Activated T-cell treated with anti-CD3 and anti-CD28 coated beads, Interleukin-2, amount 50 U/mL, for 1 hour (primary cell): ENCODE measurements around the gene RBM20.
"Not testable (repeated sequence)": the region's sequence is repeated elsewhere in the genome, so short reads cannot be mapped to it uniquely, and the experiment has no call there.

Experiments used
- DNase-seq: peaks from one replicate; pipeline ENCODE4 v3.0.0-alpha.2; 2020

The RBM20 gene

DNA sequence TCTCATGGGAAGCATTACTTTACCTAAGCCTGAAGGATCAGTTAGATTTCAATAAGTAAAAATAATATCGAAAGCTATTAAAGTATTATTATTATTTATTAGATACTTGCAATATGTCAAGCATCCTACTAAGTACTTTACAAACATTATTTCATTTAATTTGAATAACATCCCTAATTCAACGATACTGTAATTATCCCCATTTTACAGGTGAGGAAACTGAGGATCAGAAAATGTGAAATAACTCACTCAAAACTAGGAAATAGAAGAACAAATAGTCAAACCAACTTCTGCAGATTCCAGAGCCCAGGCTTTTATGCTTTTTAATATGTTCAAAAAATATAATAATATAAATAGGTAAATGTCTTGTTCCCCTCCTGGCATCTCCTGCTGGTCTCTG, 217.3 kb downstream of the RBM20 start:
- no peak for DNase-seq

DNA sequence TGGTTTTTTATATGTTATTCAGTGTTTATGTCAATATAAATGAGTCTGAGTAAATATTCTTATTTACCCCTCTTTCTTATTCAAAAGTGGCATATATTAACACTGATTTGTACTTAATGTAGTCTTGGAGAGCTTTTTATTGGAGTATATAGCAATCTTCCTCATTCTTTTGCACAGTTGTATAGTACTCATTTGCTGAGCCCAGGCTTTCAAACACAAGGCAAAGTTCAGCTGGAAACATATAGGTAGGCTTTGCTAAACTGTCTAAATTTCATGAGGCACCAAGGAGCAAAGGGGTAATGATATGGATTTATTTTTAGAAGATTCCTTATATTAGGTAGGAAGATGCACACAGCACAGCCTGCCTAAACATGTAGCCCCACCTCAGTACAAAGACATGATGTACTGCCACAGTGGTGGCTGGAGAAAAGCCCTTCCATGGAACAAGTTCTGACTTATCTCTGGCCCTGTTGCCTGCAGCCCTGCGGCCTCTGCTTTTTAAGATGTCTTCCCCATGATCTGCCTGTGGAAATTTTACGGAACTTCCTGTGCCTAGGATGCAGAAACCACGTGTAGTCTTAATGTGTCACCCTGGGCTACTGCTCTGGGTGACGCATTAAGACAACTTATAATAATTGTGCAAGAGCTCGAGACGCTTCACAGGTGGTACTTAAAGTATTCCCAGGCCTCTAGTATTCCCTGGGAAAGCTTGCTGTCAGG, 218.0 kb downstream of the RBM20 start:
- DNase-seq = no peak

DNA sequence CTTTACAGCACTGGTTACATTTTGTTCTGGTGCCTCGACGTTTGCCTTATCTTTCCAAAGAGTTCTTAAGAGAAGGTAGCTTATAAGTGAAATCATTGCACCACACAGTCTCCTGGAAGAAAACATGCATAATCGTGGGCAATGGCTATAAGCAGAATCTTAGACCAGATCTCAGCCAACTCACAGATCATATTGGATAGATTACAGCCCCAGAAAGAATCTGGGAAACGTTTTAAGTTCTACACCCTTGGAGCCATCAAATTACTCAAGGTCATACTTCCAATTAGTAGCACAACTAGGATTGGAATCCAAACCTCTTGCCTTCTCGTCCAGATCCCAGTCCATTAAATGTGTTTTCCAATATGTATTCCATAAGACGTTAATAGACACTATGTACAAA, 218.8 kb downstream of the RBM20 start:
- DNase-seq = no peak

DNA sequence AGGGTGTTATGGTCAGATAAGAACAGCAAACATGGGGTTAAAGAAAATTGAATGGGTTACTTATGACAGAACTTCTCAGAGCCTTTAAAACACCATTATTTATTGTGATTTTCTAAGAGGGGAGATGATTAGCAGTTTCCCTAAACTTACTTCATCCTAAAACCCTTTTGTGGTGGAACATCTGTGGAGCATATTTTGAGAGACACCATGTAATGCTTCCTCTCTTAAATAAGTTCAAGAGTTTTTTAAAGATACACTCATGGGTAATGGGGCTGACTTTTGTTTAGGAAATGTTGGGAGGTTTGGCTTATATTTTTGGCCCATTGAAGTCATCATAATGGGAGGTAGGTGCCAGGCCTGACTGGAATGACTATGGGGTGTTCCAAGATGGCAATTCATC, 219.2 kb downstream of the RBM20 start:
- no peak for DNase-seq

DNA sequence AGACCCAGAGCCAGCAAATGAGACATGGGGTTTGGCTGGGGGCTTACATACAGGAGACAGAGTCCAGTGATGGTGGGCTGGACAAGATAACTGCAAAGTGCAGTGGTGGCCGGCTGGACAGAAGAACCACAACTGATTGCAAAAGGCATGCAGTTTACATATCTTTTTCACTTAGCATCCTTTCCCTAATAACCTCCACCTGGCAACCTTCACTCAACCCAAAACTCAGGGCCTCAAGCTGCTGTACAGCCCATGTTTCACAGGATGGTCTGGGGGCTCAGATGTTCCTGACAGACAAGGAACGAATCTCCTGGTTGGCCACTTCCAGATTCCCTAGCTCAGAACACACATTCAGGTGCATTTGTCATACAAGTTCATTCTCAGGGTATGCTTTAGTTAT, 219.8 kb downstream of the RBM20 start:
- DNase-seq = no peak

DNA sequence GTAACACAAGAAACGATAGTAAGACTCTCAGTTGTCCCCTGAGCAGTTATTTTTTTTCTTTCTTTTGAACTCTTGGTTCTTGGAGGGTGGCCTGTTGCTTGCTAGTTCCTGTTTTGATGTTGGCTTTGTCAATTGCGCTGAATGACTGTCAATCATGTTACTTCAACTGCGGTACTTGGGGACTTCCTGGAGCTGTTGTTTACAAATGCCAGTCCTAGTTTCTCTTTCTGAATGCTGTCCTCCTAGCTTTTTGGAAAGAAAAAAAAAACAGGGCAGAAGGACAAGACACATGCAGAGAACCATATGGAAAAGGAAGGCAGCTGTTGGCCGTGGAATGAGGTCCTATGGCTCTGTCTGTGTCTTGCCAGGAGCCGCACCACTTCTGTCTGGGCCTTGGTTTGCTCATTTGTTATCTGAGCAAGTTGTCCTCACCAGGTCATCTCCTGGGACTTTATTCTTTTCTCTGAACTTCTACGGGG, 220.6 kb downstream of the RBM20 start:
- DNase-seq = no peak

DNA sequence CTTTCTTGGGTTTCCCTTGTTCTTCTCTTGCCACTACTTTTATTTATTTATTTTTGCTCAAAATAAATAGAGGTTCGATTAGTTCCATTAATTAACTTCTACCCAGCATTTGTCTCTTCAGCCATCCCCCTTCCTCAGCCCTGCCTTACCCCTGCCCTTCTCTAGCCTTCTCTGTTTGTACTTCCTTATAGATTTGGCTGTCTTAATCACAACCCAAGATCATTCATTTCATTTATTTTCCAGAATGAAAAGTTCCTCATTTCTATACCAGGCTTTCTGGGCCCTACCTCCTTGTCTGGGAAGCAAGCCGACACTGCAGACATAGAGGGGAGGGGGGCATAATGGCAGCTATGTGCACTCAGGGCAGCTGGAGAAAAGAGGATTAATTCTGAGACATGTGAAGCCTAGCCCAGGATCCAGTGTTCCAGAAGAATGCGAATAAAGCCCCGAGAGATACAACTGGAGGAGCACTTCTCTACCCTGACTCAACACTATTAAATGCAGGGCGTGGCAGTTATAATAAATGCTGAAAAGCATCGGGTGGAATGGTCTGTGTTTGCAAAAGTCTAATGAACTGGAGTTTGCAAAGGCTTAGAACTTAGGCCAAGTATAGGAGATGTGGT, 221.2 kb downstream of the RBM20 start:
- DNase-seq = no peak

DNA sequence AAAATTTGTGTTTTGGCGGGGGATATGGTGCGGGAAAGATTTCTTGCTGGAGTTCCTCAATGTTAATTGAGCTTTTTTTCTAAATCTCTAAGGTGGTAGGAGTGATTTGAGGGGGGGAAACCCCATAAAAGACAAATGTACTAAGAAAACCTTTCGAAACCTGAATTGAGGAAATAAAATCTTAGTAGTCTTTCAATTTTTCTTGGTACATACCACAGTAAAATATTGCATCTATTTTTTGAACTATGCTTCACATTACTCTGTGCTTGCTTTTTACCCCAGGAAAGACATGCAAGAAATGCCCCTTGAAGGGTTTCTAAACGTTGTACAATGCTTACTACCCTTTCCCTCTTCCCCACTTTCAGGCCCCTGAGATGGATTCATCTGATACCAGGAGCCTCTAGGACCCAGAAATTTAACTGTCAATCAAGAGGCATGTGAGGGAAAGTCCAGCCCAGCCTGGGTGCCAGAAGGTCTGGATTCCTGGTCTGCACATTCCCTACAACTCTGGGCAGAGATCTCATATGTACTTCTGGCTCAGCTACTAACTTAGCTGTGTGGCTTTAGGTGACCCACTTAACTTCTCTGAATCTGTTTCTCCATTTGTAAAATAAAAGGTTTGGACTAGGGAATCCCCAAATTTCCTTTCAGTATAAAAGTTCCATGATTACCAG, 221.8 kb downstream of the RBM20 start:
- DNase-seq = no peak

DNA sequence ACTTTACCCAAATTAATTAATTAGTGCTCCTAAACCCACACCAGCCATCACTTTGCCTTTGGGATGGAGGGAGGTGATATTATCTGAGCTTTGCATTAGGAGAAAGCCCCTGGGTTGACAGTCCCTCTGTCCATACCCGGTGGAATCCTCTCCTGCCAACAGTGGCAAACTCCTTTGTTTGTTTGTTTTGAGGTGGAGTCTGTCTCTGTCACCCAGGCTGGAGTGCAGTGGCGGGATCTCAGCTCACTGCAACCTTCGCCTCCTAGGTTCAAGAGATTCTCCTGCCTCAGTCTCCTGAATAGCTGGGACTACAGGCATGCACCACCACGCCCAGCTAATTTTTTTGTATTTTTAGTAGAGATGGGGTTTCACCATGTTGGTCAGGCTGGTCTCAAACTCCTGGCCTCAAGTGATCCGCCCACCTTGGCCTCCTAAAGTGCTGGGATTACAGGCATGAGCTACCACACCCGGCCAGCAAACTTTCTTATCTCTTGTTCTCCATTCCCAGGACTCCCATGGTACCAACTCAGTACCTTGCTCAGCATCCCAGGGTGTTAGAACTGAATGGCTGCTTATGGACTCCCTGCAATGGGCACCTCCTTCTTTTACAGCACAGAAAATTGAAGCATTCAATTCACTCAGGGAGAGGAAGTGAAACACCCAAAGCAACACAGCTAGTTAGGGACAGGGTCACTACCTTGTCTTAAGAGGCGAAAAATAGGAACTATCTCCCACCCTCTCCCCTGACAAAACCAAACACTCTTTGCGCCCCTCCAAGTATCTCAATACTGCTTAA, 223.1 kb downstream of the RBM20 start:
- not testable (repeated sequence) for DNase-seq

DNA sequence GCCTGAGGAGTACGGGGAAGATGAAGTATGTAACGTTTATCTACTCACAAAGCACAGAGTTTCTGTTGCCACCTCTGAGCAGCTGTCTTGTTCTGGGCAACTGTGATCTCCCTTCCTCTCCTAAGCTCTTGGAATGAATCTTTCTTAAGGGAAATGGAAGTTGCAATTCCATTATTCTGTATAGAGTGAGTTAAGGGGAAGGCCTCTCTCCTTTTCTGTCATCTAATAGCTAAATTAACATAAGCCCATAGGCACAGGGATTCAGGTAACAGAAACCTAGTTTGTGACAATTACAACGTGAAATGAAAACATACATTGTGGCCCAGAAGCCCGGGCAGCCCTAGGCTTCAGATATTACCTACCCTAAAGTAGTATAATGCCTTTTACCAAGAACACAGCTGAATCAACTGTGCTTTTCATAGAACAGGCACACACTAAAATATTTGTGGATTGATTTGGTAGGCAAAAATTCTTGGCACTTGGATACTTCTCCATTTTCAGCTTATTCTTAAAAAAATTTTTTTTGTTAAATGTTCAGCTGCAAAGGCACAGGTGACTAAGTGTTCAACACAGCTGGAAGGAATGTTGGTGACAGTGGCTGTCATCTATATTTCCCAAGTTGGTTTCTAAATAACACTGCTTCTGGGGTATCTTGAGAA, 223.8 kb downstream of the RBM20 start:
- DNase-seq = no peak

DNA sequence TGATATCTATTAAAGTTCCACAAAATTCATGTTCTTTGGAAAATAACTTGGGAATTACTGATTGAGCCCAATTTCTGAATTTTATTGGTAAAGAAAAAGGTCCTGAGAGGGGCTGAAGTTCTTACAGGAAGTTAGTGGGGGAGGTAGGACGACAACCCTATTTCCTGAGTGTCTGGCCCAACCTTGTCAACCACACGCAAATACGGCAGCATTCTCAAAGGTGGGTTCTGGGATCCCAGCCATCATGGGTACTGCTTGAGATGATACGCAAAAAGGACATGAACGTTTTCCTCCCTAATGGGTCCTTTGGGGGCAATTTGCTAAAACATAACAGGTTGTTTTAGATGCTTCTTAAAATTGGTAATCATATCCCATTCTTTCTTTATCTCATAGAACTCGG, 224.8 kb downstream of the RBM20 start:
- DNase-seq = peak; percentile 54

DNA sequence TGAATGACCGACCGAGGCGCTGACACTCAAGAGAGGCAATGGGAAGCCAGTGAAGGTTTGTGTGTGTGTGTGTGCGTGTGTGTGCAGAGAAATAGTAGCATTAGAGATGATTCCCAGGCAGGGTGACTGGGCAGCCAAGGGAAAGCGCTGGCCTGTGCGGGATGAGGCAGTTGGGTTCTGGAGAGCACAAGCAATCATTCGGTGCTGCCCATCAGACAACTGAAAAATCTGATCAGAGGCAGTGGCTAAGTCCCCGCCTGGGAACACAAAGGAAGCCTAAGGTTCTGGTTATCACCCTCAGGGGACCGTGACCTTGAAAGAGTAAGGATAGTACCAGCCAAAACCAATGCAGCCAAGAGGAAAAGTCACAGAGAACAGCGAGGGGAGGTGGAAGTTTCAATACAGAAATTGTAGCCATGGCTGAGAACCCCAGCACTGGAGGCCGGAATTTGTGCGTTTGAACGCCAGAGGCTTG, 226.7 kb downstream of the RBM20 start:
- DNase-seq = no peak

DNA sequence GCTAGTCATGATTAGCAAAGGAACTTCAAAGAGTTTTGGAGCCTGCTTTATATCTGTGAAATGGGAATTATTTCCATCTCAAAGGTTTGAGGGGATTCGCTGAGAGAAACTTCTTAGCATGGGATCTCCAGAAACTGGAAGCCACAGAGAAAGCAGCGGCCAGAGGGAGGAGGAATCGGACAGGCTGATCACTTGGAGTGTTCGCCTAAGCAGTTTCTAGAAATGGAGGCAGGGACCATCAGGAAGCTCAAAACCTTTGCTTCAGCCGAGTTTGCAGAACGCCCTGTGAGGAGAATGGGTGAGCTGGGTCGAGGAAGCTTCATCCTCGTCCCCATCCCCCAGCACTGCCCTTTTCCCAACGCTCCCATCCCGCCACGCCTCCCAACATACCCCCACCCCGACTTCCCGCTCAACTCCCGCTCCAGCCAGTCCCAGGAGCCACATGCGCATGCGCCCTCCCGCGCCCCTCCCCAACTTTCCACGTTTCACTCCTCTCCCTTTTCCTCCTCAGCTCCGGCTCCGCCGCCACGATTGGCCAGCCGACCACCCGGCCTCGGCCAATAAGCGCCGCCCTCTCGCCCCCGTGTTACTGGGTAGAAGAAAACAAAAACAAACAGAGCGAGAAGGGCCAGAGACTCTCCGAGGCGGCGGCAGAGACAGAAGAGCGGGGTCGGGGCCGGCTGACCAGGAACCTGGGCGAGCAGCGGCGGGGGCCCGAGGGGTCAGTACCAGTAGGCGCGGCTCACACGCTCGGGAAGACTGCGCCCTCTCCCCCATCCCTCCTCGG, 227.4 kb downstream of the RBM20 start, which contains the start of gene PDCD4:
TSS of gene PDCD4 (plus strand) at position 631 of the 787 bp plus-strand sequence. CDS start 4,100 bp downstream, outside the sequence.
- DNase-seq = peak; percentile 94

DNA sequence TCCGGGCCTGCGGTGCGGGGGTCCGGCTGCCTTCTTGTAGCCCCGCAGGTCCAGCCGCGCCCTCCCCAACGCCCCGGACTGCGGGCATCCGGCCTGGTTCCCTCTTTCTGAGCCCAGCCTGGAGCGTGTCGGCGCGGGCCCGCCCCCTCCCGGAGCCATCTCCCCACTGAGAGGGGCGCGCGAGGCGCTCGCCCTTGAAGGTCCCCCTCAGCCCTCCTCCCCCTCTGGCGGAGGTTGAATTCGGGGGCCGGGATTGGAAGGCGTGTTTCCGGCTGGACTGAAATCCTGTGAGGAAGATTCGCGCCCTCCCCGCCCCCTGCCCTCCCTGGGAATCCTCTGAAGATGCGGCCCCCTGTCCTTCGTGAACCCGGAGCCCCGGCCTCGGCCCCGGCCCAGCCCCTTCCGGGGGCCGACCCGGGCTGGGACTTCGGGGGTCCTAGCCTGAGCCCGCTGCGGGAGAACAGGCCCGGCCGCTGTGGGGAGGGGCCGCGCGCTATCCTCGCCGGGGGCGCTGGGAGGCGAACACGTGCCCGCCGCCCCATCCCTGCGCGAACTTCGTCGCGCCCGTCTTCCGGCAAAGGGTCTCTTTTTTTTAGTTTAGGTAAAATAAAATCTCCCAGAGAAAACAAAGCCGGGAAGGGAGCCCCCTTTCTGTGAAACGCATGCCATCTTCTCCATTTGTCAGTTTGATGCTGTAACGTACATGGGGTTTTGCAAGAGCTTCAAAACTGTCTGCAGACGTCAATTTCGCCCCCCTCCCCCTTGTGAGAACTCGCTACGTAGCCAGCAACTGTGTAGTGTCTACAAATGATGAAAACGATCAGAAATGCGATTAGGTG, 228.2 kb downstream of the RBM20 start:
- DNase-seq = peak; percentile 79

DNA sequence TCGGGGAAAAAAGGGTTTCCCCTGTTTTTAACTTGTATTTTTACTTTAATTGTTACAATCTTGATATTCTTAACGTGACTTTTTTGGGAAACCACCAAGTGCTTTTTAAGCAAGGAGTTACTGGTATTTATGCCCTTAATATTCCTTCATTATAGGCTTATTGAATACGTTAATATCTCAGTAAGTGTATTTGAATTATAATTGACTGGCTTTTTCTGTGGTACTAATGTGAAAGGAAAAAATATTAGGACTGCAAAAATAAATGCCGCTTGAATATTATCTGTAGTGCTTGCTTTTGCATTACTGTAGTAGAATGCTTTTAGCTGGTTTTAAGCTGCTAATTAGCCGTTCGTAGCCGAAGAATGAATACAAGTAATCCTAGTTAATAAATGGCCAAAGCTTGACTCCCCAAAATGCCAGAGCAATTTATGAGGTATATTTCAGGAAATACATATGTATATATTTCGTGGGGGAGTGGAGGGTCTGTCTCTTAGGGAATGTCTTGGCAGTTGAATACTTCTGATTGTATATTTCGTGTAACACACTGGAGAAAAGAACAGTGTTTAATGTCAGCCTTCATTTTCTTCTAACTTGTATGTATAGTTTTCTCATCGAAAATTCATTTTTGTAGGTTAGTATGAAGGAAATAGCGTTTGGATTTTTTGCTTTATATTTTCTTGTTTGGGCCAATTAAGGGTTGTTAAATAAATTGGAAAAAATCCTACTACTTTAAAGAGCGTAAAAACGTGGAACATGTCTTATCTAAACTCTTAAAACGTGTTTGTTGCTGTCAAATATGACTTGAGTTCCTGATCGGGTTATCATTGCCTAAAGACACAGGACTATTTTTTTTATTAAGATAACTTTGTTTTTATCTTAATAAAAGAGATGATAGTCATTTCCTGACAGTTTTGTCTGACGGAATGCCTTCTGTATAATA, 229.1 kb downstream of the RBM20 start:
- DNase-seq = no peak

DNA sequence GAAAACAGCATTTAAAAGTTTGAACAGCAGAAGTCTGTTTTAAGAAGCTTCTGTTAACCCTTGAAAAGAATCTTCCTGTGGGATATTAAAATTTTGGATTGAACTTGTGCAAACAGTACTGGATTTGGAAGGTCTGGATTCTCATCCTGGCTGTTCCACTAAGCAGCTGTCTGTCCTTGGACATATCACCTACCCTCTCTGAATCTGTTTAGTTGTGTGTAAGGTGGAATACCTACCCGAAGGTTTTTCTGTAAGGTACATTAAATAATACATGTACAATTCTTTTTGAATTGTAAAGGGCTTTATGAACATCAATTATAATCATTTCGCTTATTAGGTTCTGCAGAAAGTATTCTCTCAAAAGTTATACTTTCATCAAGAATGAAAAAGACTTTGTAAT, 229.8 kb downstream of the RBM20 start:
- no peak for DNase-seq

DNA sequence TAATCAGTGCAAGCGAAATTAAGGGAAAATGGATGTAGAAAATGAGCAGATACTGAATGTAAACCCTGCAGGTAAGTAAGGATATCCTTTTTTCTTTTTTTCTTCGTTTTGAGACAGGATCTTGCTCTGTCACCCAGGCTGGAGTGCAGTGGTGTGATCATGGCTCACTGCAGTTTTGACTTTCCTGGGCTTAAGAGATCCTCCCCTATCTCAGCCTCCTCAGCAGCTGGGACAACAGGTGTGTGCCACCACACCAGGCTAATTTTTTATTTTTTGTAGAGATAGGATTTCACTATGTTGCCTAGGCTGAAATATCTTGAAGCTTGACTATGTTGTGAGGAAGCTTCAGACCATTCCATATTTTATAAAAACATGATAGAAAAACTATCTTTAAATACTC, 231.9 kb downstream of the RBM20 start:
- DNase-seq = no peak

DNA sequence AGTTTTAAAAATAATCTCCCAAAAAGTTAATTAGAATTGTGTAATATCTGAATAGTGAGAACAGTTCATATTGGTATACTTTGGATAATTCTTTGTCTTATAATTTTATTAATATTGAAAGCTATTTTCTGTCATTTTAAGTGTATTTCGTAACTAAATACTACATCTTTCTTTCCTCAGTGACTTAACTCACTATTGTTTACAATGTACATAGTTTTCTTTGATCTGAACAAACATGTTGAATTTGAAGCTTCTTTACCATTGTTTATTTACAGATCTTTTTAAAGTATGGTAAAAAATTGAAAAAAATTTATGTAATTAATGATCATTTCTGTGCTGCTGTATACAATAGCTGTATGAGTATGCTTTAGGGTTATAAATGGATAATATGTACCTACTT, 232.7 kb downstream of the RBM20 start:
- no peak for DNase-seq

DNA sequence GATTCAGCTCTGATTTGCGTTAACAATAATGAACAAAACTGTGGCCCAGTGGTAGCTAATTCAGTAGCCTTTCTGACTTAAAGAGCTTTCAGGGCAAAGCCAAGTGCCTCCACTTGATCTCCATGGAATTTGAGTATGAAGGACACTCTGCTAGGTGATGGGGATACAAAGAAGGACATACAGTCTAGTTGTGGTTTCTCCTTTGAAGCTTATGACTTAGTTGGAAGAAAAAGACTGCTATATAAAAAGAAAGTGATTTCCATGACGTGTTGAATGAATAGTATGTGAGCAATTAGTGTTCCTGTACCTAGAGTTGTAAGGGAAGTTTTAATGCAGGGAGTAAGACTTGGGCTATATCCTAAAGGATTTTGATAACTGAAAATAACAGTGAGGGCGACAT, 235.9 kb downstream of the RBM20 start:
- no peak for DNase-seq

DNA sequence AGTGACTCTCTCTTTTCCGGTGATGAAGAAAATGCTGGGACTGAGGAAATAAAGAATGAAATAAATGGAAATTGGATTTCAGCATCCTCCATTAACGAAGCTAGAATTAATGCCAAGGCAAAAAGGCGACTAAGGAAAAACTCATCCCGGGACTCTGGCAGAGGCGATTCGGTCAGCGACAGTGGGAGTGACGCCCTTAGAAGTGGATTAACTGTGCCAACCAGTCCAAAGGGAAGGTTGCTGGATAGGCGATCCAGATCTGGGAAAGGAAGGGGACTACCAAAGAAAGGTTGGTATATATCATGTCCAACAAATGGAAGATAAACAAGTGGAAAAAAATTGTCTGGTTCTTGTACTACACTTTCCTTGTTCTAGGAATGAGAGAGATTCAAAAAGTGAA, 237.1 kb downstream of the RBM20 start:
- DNase-seq = no peak
